Posterior vena cava (tissue), 2 donors: ENCODE data around the gene PNMA6E. TPM values are rescaled to one million over a fixed set of nuclear protein-coding genes. Genes with fewer than 3 reads are reported as not detected.

Experiments
- DNase-seq: peaks from one replicate; pipeline ENCODE4 v3.0.0-alpha.2; 2020; ENCODE audit warnings: low spot score
- intact Hi-C, 2 donors: fragments of 100-400 bp; cut with DNase I; formaldehyde crosslinking; loops; one replicate each; pipeline versions ENCODE4 v1.14.1 to v1.14.2; 2022 to 2023
- total RNA-seq, 2 donors: library from RNA; stranded (reverse); fragmentation: NEBNext Ultra II Directional; extraction: Animal tissue kit (Norgen Biotek cat#: 25700); gene quantifications; one replicate each; pipeline ENCODE4 v1.2.1, GENCODE V29; 2021
- donor health status: DM: yes; HTN: yes; CAD: no.
- donor health status: DM: yes; HTN: yes; CAD: no.

The PNMA6E gene
- total RNA-seq, 2 donors from 2014 or later, result not detected

GRCh38 chrX:153440556-153441135 lies 39.5 kb upstream of the PNMA6E start:
- intact Hi-C loops, result loop anchor here in 1 of 2 donors (10.0 kb wide), 1 partner anchor 406 kb away; no protein-coding TSS in a partner anchor
- peak; percentile 68 for DNase-seq

DNA sequence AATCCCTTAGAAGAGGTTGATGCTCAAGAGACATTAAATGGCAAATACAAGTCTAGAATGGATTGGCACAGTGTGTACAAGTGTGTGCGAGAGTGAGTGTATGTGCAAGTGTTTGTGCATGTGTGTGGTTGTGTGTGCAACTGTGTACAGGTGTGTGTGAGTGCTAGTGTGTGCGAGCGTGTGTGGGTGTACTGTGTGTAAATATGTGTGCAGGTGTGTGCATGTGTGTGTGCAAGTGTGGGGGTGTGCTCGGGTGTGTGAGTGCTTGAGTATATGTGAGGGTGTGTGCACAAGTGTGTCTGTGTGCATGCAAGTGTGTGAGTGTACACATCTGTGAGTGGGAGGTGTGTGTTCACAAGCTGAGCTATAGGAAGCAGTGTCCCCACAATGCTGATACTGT lies 38.8 kb upstream of the PNMA6E start:
- intact Hi-C loops, result loop anchor here in 1 of 2 donors (10.0 kb wide), 1 partner anchor 405 kb away; no protein-coding TSS in a partner anchor
- peak; percentile 60 for DNase-seq

DNA sequence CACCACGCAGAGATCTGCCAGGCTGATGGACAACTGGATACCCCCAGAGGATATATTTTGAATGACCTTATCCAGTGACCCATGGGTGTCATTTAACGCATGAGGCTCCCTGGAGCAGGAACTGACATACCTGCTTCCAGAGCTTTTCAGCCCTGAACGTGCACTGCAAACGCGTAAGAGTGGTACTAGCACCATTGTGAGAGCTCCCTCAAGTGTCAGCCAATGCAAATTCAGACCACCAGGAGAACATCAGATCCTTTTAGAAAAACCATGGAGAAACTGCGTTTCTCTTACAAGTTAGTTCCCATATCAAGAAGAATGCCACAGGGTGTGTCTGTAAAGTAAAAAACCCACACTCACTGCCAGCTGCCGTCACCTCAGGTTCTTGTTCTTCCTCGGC lies 37.4 kb upstream of the PNMA6E start:
- DNase-seq, result peak; percentile 19
- intact Hi-C loops, result no loop called here

- intact Hi-C loops, result no loop called here
- DNase-seq, result no peak
Measured at GRCh38 chrX:153435845-153436244, 34.7 kb upstream of the PNMA6E start.

GRCh38 chrX:153434801-153435200 lies 33.7 kb upstream of the PNMA6E start:
- intact Hi-C loops, result no loop called here
- peak; percentile 30 for DNase-seq

DNA sequence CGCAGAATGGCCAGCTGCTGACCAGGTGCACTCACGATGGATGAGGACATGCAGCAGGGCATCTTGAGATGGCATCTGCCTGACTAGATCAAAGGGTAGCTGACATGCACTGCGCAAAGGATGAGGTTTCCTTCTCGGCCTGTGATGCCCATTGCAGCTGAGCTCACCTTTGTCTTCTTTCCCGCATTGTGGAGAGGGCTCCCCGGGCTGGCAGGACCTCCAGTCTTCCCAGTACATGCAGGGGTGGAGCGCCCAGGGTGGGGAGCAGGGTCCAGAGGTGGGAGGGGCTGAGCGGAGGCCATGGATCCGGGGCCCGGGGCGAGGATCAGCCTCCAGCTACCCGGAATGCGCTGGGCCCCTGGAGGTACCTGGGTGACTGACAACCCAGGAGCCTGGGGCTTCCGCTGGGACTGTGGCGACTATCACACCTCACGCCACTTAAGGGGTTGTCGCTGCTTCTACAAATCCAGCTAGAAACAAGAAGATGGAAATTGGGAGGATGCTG lies 32.7 kb upstream of the PNMA6E start:
- peak; percentile 67 for DNase-seq
- intact Hi-C loops, result no loop called here

DNA sequence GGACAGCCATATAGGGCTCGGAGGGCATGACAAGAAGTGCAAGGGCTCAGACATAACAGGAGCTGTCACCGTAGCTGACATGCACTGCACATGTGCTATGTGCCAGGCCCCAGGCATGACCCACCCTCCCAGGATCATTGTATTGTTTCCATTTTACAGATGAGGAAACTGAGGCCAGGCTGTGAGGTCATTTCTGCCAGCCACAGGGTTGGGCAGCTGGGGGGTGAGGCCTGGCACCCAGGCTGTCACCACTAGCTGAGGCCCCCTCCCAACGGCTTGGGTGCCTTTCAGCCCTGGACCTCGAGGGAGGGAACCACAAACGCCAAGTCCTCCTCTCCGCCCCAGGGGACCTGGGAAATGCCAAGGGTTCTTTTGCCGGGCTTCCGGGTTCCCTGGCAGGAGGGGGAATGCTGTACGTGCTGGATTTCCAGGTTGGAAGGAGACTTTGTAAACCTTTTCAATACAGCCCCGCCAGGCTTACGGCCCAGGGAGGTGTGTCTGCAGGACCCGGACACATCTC lies 32.1 kb upstream of the PNMA6E start:
- peak; percentile 62 for DNase-seq
- intact Hi-C loops, result no loop called here

GRCh38 chrX:153430796-153431195 lies 29.6 kb upstream of the PNMA6E start:
- DNase-seq, result peak; percentile 29
- intact Hi-C loops, result no loop called here

DNA sequence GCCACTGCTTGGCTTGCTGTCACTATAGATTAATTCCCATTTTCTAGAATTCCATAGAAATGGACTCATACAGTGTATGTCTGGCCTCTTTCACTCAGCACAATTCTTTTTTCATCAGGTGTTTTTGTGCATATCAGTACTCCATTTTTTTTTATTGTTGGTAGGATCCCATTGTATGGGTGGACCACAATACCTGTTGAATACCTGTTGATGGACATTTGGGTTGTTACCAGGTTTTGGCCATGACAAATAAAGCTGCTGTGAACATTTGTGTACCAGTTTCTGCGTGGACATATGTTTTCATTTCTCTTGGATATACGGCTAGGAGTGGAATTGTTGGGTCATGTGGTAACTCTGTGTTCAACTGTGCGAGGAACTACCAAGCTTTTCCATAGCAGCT lies 25.1 kb upstream of the PNMA6E start:
- intact Hi-C loops, result no loop called here
- no peak for DNase-seq

- intact Hi-C loops, result no loop called here
- no peak for DNase-seq
Measured at GRCh38 chrX:153423652-153424051, 22.5 kb upstream of the PNMA6E start.

DNA sequence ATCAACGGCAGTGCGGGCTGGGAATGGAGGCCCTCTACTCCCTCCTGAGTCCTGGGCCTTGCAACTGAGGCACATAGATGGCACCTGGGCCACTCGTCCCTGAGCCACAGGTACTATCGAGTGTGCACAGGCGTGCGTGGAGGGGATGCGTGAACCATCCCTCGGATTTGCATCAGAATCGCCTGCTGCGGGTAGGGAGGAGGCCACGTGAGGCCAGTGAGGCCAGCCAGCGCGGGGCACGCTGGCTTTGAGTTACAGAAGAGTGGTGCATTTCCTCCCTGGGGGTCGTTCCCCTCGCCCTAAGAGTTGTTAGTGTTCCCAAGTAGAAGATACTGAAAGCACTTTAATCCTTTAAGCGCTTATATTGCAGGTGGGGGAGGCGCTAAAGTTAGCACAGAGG lies 20.7 kb upstream of the PNMA6E start:
- intact Hi-C loops, result no loop called here
- no peak for DNase-seq

DNA sequence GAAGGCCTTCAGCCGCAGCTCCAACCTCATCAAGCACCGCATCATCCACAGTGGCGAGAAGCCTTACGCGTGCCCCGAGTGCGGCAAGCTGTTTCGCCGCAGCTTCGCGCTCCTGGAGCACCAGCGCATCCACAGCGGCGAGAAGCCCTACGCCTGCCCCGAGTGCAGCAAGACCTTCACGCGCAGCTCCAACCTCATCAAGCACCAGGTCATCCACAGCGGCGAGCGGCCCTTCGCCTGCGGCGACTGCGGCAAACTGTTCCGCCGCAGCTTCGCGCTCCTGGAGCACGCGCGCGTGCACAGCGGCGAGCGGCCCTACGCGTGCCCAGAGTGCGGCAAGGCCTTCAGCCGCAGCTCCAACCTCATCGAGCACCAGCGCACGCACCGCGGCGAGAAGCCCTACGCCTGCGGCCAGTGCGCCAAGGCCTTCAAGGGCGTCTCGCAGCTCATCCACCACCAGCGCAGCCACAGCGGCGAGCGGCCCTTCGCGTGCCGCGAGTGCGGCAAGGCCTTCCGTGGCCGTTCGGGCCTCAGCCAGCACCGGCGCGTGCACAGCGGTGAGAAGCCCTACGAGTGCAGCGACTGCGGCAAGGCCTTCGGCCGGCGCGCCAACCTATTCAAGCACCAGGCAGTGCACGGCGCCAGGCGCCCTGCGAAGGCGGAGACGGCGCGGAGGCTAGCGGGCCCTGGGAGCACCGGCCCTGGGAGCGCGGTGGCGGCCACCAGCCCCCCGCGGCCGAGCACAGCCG lies 19.9 kb upstream of the PNMA6E start:
- intact Hi-C loops, result no loop called here

DNA sequence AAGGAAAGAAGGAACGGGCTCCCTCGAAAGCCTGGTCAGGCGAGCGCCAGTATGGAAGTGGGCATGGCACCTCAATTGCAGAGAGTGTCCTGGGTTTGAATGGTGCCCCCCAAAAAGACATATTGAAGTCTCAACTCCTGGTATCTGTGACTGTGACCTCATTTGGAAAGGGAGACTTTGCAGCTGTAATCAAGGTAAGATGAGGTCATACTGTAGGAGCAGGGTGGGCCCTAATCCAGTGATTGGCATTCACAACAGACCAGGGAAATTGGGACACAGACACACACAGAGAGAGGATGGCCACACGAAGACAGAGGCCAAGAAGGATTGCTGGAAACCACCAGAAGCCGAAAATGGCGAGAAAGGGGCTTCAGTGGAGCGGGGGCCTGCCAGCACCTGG lies 16.5 kb upstream of the PNMA6E start:
- DNase-seq, result peak; percentile 4
- intact Hi-C loops, result no loop called here

More for the DNA sequence above, 19.9 kb upstream of the PNMA6E start:
- no peak for DNase-seq

DNA sequence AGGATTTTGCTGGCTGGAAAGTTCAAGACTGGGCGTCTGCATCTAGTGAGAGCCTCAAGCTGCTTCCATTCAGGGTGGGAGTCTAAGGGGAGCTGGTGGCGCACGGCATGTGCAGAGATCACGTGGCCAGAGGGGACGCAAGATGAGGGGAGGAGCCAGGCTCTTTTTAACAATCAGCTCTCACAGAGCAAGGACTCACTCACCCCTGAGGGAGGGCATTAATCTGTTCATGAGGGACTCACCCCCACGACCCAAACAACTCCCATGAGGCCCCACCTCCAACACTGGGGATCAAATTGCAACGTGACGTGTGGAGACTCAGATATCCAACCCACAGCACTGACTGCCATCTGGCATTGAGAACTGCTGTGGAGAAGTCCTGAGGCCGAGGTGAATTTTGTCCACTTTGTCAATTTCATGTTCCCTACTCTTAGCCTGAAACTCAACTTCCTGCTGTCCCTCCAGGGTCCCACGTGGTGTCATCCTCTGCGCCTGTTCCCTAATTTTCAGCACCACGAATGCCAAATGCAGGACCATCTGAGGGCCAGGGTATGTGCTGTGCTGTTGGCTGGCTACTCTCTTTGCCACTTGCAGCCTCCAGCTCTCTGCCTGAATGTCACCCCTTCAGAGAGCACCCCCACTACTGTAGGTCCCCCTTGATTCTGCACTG lies 15.8 kb upstream of the PNMA6E start:
- DNase-seq, result peak; percentile 56
- intact Hi-C loops, result no loop called here

DNA sequence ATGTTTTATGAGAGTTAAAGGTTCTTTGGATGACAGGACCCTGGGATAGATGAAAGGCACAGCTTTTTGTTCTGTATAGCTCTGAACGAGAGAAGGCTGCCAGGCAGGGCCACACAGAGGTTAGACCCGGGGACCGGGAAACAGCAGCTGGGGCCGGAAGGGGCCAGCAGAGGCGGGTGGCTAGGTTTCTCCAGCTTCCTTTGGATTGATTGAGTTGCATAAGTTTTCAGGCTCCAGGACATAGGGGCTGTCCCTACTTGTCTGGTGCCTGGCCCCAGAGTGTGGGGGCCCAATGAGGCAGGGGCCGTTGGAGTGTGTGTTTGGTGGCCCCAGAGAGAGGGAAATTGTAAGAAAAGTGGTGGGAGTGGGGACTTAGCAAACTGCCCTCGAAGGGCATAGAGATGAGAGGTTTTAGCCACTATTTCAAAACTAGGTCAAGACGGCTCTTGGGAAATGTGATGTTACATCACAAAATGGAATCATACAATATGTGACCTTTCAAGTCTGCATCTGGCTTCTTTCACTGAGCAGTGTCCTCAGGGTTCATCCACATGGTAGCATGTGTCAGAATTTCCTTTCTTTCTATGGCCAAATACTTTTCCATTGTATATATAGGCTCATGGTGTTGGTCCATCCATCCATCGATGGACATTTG lies 13.8 kb upstream of the PNMA6E start:
- intact Hi-C loops, result no loop called here
- DNase-seq, result peak; percentile 66

- intact Hi-C loops, result no loop called here
- peak; percentile 62 for DNase-seq
Measured at GRCh38 chrX:153413731-153414130, 12.6 kb upstream of the PNMA6E start.

GRCh38 chrX:153412746-153413720 lies 11.9 kb upstream of the PNMA6E start:
- intact Hi-C loops, result no loop called here
- DNase-seq, result peak; percentile 77

DNA sequence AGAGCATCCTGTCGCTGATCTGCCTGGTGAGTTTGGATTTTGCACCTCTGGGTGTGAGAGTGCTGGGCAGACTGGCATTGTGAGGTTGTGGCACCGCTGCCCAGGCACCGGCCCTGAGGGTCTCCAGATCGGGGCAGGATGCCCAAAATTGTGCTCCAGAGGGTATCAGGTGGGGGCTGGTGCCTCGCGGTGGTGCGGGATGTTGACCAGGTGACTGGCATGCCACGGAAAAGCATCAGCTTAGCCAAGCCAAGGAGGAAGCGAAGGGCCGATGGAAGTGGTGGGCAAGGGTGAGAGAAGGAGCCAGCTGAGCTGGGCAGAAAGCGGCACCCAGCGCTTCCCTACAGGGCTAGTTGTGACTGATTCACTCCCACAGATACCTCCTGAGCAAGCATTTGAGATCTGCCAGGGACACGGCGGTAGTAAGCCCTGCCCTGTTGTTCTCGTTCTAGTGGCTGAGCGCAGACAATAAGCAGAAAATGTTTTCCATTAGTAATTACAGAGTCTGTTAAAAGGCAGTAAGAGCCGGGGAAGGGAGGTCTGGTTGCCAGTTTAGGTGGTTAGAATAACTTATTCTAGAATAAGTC lies 10.9 kb upstream of the PNMA6E start:
- intact Hi-C loops, result no loop called here
- peak; percentile 72 for DNase-seq
